ENCODE data around the gene OR51E2.

OR51E2 gene

DNA sequence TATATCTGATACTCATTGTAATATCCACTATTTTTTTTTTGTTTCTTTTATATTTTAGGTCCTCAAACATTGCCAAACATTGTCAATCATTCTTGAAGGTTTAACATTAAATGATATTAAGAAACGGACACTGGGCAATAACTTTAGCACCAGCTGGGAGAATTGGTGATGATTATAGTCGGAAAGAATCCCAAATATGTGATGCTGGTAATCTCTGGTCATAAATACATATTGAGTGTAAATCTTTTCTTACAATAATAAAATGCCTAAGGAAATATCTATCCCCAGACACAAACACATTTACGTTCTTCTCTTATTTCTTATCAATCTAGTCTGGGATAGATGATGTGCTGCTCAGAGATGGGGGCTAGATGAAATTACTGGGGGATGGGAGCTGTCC, 25.2 kb downstream of the OR51E2 start:
- no peak overlapping the region for H3K4me3 ChIP-seq (ENCODE audit: low read length)
- no peaks in the 10 kb centered on the region for H4K20me1 ChIP-seq (ENCODE audit: insufficient read depth, low read length)
- no peak overlapping the region for H3K4me2 ChIP-seq (ENCODE audit: low read length)
- peaks cover 8% of the 10 kb centered on the region for H3K4me1 ChIP-seq (ENCODE audit: low read length)
- no peak overlapping the region for H3K9ac ChIP-seq (ENCODE audit: low read length)
- no peak overlapping the region for H3K27ac ChIP-seq (ENCODE audit: low read length)
- TF ChIP-seq EZH2phosphoT487 (IDR thresholded peaks at IDR 0.05; ENCODE audit: low read depth): no peak
- TF ChIP-seq, protein P1, sequence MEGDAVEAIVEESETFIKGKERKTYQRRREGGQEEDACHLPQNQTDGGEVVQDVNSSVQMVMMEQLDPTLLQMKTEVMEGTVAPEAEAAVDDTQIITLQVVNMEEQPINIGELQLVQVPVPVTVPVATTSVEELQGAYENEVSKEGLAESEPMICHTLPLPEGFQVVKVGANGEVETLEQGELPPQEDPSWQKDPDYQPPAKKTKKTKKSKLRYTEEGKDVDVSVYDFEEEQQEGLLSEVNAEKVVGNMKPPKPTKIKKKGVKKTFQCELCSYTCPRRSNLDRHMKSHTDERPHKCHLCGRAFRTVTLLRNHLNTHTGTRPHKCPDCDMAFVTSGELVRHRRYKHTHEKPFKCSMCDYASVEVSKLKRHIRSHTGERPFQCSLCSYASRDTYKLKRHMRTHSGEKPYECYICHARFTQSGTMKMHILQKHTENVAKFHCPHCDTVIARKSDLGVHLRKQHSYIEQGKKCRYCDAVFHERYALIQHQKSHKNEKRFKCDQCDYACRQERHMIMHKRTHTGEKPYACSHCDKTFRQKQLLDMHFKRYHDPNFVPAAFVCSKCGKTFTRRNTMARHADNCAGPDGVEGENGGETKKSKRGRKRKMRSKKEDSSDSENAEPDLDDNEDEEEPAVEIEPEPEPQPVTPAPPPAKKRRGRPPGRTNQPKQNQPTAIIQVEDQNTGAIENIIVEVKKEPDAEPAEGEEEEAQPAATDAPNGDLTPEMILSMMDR (IDR thresholded peaks at IDR 0.05; ENCODE audit: low read depth, low read length): no peak
- no peaks in the 10 kb centered on the region for H3K36me3 ChIP-seq (replicated peaks; ENCODE audit: low read depth, low read length)
- no peaks in the 10 kb centered on the region for H3K27me3 ChIP-seq (ENCODE audit: low read depth, low read length)
- H3K79me2 ChIP-seq (ENCODE audit: low read length): no peaks in the 10 kb centered on the region
- no peaks in the 10 kb centered on the region for H3K9me3 ChIP-seq (ENCODE audit: insufficient read depth, low read length)
- no peak overlapping the region for H2AFZ ChIP-seq (ENCODE audit: low read depth, low read length)

DNA sequence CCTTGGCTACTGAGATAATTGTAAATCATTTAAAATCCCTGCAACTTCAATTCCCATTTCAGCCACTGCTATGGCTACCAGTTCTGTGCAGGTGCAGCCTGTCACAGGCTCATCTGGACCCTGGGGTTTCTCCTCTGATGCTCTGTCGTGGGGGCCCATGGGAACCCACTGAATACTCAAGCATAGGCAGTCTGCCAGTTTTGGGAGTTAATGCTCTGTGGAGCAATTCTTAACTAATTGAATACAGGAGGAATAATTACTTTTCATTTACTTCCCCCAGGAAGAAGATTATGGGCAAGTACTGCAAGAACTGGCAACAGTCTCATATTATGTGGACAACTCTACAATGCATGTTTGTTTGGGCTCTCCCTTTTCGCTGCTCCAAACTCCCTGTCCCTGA, 25.9 kb downstream of the OR51E2 start:
- TF ChIP-seq, protein P1 (IDR thresholded peaks at IDR 0.05; ENCODE audit: low read depth, low read length): no peak
- TF ChIP-seq EZH2phosphoT487 (IDR thresholded peaks at IDR 0.05; ENCODE audit: low read depth): no peak
- H3K9ac ChIP-seq (ENCODE audit: low read length): no peak overlapping the region
- H3K4me1 ChIP-seq (ENCODE audit: low read length): peaks cover 6% of the 10 kb centered on the region
- no peak overlapping the region for H3K4me2 ChIP-seq (ENCODE audit: low read length)
- H3K4me3 ChIP-seq (ENCODE audit: low read length): no peak overlapping the region
- H3K27ac ChIP-seq (ENCODE audit: low read length): no peak overlapping the region
- H2AFZ ChIP-seq (ENCODE audit: low read depth, low read length): no peak overlapping the region
- H4K20me1 ChIP-seq (ENCODE audit: insufficient read depth, low read length): no peaks in the 10 kb centered on the region
- no peaks in the 10 kb centered on the region for H3K9me3 ChIP-seq (ENCODE audit: insufficient read depth, low read length)
- H3K79me2 ChIP-seq (ENCODE audit: low read length): no peaks in the 10 kb centered on the region
- H3K36me3 ChIP-seq (replicated peaks; ENCODE audit: low read depth, low read length): no peaks in the 10 kb centered on the region
- no peaks in the 10 kb centered on the region for H3K27me3 ChIP-seq (ENCODE audit: low read depth, low read length)

DNA sequence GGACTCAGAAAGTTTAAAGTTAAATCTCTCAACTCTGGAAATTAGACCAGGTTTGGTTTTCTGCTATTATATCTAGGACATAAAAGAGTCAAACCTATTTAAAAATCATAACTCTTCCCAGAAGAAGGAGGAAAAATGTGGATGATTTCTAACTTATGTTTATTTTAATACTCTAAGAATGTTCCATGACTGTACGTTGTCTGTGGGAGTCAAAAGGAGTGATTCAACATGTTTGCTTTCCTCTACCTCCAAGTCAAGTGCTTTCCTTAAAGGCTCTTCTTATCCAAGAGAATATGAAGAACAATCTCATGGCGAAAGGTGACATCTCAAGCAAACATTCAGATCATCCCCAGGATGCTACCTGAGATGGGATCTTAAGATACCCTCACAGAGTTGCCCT, 32.2 kb downstream of the OR51E2 start:
- H3K79me2 ChIP-seq (ENCODE audit: low read length): no peaks in the 10 kb centered on the region
- H3K4me2 ChIP-seq (ENCODE audit: low read length): no peak overlapping the region
- H2AFZ ChIP-seq (ENCODE audit: low read depth, low read length): no peak overlapping the region
- no peaks in the 10 kb centered on the region for H3K27me3 ChIP-seq (ENCODE audit: low read depth, low read length)
- H4K20me1 ChIP-seq (ENCODE audit: insufficient read depth, low read length): no peaks in the 10 kb centered on the region
- TF ChIP-seq, protein P1 (IDR thresholded peaks at IDR 0.05; ENCODE audit: low read depth, low read length): no peak
- no peak for TF ChIP-seq EZH2phosphoT487 (IDR thresholded peaks at IDR 0.05; ENCODE audit: low read depth)
- H3K4me1 ChIP-seq (ENCODE audit: low read length): peaks cover 6% of the 10 kb centered on the region
- H3K9ac ChIP-seq (ENCODE audit: low read length): no peak overlapping the region
- no peak overlapping the region for H3K4me3 ChIP-seq (ENCODE audit: low read length)
- no peaks in the 10 kb centered on the region for H3K36me3 ChIP-seq (replicated peaks; ENCODE audit: low read depth, low read length)
- no peak overlapping the region for H3K27ac ChIP-seq (ENCODE audit: low read length)
- H3K9me3 ChIP-seq (ENCODE audit: insufficient read depth, low read length): no peaks in the 10 kb centered on the region

DNA sequence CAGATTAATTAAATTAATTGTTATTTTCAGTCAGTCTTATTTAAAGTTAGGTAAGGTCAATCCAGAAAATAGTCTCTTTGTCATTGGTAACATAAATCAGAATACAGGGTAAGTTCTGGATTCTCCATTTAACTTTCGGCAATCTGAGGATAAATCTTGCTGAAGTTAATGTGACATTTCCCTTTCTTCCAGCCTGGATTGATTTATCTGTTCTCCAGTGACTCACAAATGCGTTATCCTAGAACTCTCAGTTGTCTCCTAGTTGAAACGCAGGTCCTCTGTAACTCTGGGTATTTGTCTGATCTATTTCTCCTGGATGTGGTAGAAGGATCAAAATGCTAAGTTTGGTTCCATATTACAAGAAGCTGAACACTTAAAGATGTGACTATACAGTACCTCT, 32.9 kb downstream of the OR51E2 start:
- Histone ChIP-seq H3K9ac (ENCODE audit: low read length) (no peak overlapping the region), H3K27ac (ENCODE audit: low read length) (no peak overlapping the region), H3K27me3 (ENCODE audit: low read depth, low read length) (no peaks in the 10 kb centered on the region), H3K79me2 (ENCODE audit: low read length) (no peaks in the 10 kb centered on the region), H4K20me1 (ENCODE audit: insufficient read depth, low read length) (no peaks in the 10 kb centered on the region), H3K36me3 (replicated peaks; ENCODE audit: low read depth, low read length) (no peaks in the 10 kb centered on the region), H3K9me3 (ENCODE audit: insufficient read depth, low read length) (no peaks in the 10 kb centered on the region), H3K4me2 (ENCODE audit: low read length) (no peak overlapping the region), H2AFZ (ENCODE audit: low read depth, low read length) (no peak overlapping the region), H3K4me1 (ENCODE audit: low read length) (peaks cover 5% of the 10 kb centered on the region), H3K4me3 (ENCODE audit: low read length) (no peak overlapping the region)
- no peak for TF ChIP-seq EZH2phosphoT487 (IDR thresholded peaks at IDR 0.05; ENCODE audit: low read depth)
- TF ChIP-seq, protein P1 (IDR thresholded peaks at IDR 0.05; ENCODE audit: low read depth, low read length): no peak
